Left ventricle myocardium inferior (tissue), 1 donor: ENCODE results near the gene C17orf58. TPM values are rescaled to one million over a fixed set of nuclear protein-coding genes. Genes with fewer than 3 reads are reported as not detected.
A peak's percentile ranks its signal among the peaks of the same experiment; 100 is the strongest.

Experiments
- DNase-seq: peaks from one replicate; pipeline ENCODE4 v3.0.0-alpha.2; 2020
- H3K27ac ChIP-seq: fragments of 200-600 bp; replicated peaks from 2 replicates; pipeline ENCODE4 v1.8.0; 2021
- H3K27me3 ChIP-seq: fragments of 200-600 bp; 2 replicates; pipeline ENCODE4 v1.8.0; 2021; ENCODE audit warnings: low read depth
- H3K36me3 ChIP-seq: fragments of 200-600 bp; 2 replicates; pipeline ENCODE4 v1.8.0; 2021
- H3K4me1 ChIP-seq: fragments of 200-600 bp; 2 replicates; pipeline ENCODE4 v1.8.0; 2021
- H3K4me3 ChIP-seq: fragments of 200-600 bp; 2 replicates; pipeline ENCODE4 v1.8.0; 2021; ENCODE audit warnings: mild to moderate bottlenecking, moderate library complexity
- H3K9me3 ChIP-seq: fragments of 200-600 bp; replicated peaks from 2 replicates; pipeline ENCODE4 v1.8.0; 2021
- CTCF ChIP-seq: fragments of 200-600 bp; IDR thresholded peaks from 2 replicates; pipeline ENCODE4 v1.8.0; 2021; ENCODE audit warnings: antibody characterized with exemption, mild to moderate bottlenecking, borderline replicate concordance
- intact Hi-C: fragments of 100-400 bp; cut with micrococcal nuclease; formaldehyde crosslinking; loops from one replicate; pipeline ENCODE4 v1.11.0; 2022
- total RNA-seq: library from RNA; stranded (reverse); fragmentation: NEBNext Ultra II Directional; extraction: Animal tissue kit (Norgen Biotek cat#: 25700); gene quantifications from one replicate; pipeline ENCODE4 v1.2.1, GENCODE V29; 2021
- donor health status: DM: no; HTN: yes; CAD: no; lungs with severe emphysema.

C17orf58 gene
- total RNA-seq, 1 donor from 2014 or later: 6.6 TPM

GRCh38 chr17:68011199-68011665 lies 15.0 kb upstream of the C17orf58 start:
- no peak overlapping the region for H3K27ac ChIP-seq
- H3K36me3 ChIP-seq: no peaks in the 10 kb centered on the region
- no peaks in the 10 kb centered on the region for H3K27me3 ChIP-seq
- H3K4me1 ChIP-seq: no peaks in the 10 kb centered on the region
- H3K9me3 ChIP-seq: no peaks in the 10 kb centered on the region
- peak; percentile 72 for TF ChIP-seq CTCF
- intact Hi-C loops: no loop called here
- no peak overlapping the region for H3K4me3 ChIP-seq
- peak; percentile 56 for DNase-seq

GRCh38 chr17:68006797-68007196 lies 10.5 kb upstream of the C17orf58 start:
- Histone ChIP-seq H3K36me3 (no peaks in the 10 kb centered on the region), H3K9me3 (no peaks in the 10 kb centered on the region), H3K4me3 (no peak overlapping the region), H3K27ac (no peak overlapping the region), H3K4me1 (no peaks in the 10 kb centered on the region), H3K27me3 (no peaks in the 10 kb centered on the region)
- intact Hi-C loops: no loop called here
- DNase-seq: peak; percentile 33
- TF ChIP-seq CTCF: no peak

DNA sequence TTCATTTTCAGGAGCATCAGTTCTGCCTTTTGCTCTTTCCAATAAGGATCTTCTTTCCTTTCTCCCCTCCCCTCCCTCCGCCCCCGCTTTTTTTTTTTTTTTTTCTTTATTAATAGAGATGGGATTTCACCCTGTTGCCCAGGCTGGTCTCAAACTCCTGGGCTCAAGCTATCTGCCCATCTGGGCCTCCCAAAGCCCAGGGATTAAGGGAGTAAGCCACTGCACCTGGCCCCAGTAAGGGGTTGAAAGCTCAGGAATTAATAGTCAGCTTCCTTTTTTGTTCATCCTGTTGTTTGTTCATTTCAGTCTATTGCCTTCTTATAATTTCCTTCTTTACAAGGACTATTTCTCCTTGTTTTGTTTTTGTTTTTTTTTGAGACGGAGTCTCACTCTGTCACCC lies 7.9 kb upstream of the C17orf58 start:
- Histone ChIP-seq H3K4me1 (no peaks in the 10 kb centered on the region), H3K27me3 (no peaks in the 10 kb centered on the region), H3K9me3 (no peaks in the 10 kb centered on the region), H3K36me3 (no peaks in the 10 kb centered on the region), H3K27ac (no peak overlapping the region), H3K4me3 (no peak overlapping the region)
- no peak for DNase-seq
- TF ChIP-seq CTCF: no peak
- intact Hi-C loops: no loop called here

GRCh38 chr17:67999291-67999911 lies 3.1 kb upstream of the C17orf58 start:
- H3K4me1 ChIP-seq: peaks cover 22% of the 10 kb centered on the region
- no peak for TF ChIP-seq CTCF
- H3K9me3 ChIP-seq: no peaks in the 10 kb centered on the region
- no peaks in the 10 kb centered on the region for H3K36me3 ChIP-seq
- H3K27me3 ChIP-seq: no peaks in the 10 kb centered on the region
- intact Hi-C loops: no loop called here
- no peak overlapping the region for H3K27ac ChIP-seq
- H3K4me3 ChIP-seq: no peak overlapping the region
- DNase-seq: no peak

- no peaks in the 10 kb centered on the region for H3K27me3 ChIP-seq
- intact Hi-C loops: no loop called here
- H3K4me1 ChIP-seq: peaks cover 28% of the 10 kb centered on the region
- no peak overlapping the region for H3K27ac ChIP-seq
- no peaks in the 10 kb centered on the region for H3K36me3 ChIP-seq
- no peak overlapping the region for H3K4me3 ChIP-seq
- no peak for TF ChIP-seq CTCF
- H3K9me3 ChIP-seq: no peaks in the 10 kb centered on the region
- DNase-seq: no peak
These were observed 2.2 kb upstream of the C17orf58 start for GRCh38 chr17:67998466-67998865.
